Vagina (tissue), 2 donors: ENCODE measurements around the gene TRAPPC10. TPM values are rescaled to one million over a fixed set of nuclear protein-coding genes. Genes with fewer than 3 reads are reported as not detected.

ENCODE experiments used
- DNase-seq, 2 donors: peaks; one replicate each; pipeline ENCODE4 v3.0.0-alpha.2; 2017; ENCODE audit errors: extremely low spot score in 2 of 2
- H3K27ac ChIP-seq: fragments of 200-600 bp; sonication (generic); one replicate; pipeline ENCODE4 v1.5.1; 2019
- H3K27me3 ChIP-seq: fragments of 200-600 bp; sonication (generic); one replicate; pipeline ENCODE4 v1.5.1; 2019
- H3K36me3 ChIP-seq, 2 donors: fragments of 200-600 bp; sonication (generic); one replicate each; pipeline ENCODE4 v1.5.1; 2017 to 2019
- H3K4me1 ChIP-seq: fragments of 200-600 bp; sonication (generic); one replicate; pipeline ENCODE4 v1.5.1; 2019
- H3K4me3 ChIP-seq, 2 donors: fragments of 200-600 bp; sonication (generic); 1 replicate in 1 of 2; 2 replicates in 1 of 2; pipeline ENCODE4 v1.5.1; 2016 to 2019
- H3K9me3 ChIP-seq: fragments of 200-600 bp; sonication (generic); one replicate; pipeline ENCODE4 v1.5.1; 2019
- CTCF ChIP-seq, 3 experiments: fragments of 450-650 bp in 2 of 3; fragments of 200-600 bp in 1 of 3; sonication (generic) in 1 of 3; IDR thresholded peaks; one replicate each; pipeline ENCODE4 v1.5.1; 2017 to 2019; ENCODE audit warnings: antibody characterized with exemption in 3 of 3, mild to moderate bottlenecking in 2 of 3, moderate library complexity in 2 of 3
- POLR2A ChIP-seq, 2 donors: fragments of 450-650 bp; IDR thresholded peaks; one replicate each; pipeline ENCODE4 v1.6.1; 2017; ENCODE audit warnings: antibody characterized with exemption in 2 of 2, mild to moderate bottlenecking in 2 of 2, moderate library complexity in 2 of 2
- POLR2AphosphoS5 ChIP-seq, 2 donors: sonication (generic); formaldehyde crosslinking; IDR thresholded peaks; one replicate each; pipeline ENCODE4 v1.9.0; 2017; ENCODE audit warnings: antibody characterized with exemption in 2 of 2, mild to moderate bottlenecking in 2 of 2, low read depth in 1 of 2; ENCODE audit not compliant: insufficient read depth in 1 of 2
- intact Hi-C: fragments of 100-400 bp; cut with DNase I; formaldehyde crosslinking; loops from one replicate; pipeline ENCODE4 v1.15.1; 2023
- total RNA-seq: library from RNA; depleted of rRNA; stranded (reverse); fragments of >200 nt; gene quantifications from one replicate; pipeline ENCODE4 v1.2.3, GENCODE V29; 2016

Gene TRAPPC10
- total RNA-seq, 1 donor from 2014 or later: 22.6 TPM

DNA sequence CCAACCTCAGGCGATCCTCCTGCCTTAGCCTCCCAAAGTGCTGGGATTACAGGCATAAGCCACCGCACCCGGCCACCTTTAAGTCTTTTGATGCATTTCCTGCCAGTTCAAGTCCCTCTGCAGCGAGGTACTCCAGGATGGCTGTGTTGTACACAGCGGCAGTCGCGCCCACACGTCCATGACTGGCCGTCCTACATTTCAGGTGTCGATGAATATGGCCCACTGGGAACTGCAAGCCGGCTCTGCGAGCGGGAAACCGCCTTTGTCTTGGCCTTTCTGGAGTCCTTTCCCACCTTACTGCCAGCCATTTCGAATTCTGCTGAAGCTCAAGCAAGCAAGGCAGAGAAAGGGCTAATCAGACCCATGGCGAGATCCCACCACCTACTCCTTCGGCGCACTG lies 34.6 kb downstream of the TRAPPC10 start:
- H3K4me1 ChIP-seq: peaks cover 17% of the 10 kb centered on the region
- TF ChIP-seq POLR2A (IDR thresholded peaks at IDR 0.05): no peak
- no peak for TF ChIP-seq POLR2AphosphoS5 (IDR thresholded peaks at IDR 0.05; ENCODE audit: insufficient read depth in 1 of 2, low read depth in 1 of 2)
- no peak for TF ChIP-seq CTCF (IDR thresholded peaks at IDR 0.05)
- no peaks in the 10 kb centered on the region for H3K36me3 ChIP-seq
- intact Hi-C loops: no loop called here
- no peak for DNase-seq
- H3K27me3 ChIP-seq: no peaks in the 10 kb centered on the region
- no peaks in the 10 kb centered on the region for H3K9me3 ChIP-seq
- no peak overlapping the region for H3K27ac ChIP-seq
- H3K4me3 ChIP-seq: no peak overlapping the region

GRCh38 chr21:44047996-44048560 lies 36.0 kb downstream of the TRAPPC10 start:
- H3K4me1 ChIP-seq: peaks cover 28% of the 10 kb centered on the region
- TF ChIP-seq POLR2A (IDR thresholded peaks at IDR 0.05) (no peak), POLR2AphosphoS5 (IDR thresholded peaks at IDR 0.05; ENCODE audit: insufficient read depth in 1 of 2, low read depth in 1 of 2) (no peak), CTCF (IDR thresholded peaks at IDR 0.05) (no peak)
- H3K36me3 ChIP-seq: peaks cover 0 to 12% of the 10 kb centered on the region in 2 donors
- no peaks in the 10 kb centered on the region for H3K9me3 ChIP-seq
- DNase-seq: no peak
- no peak overlapping the region for H3K4me3 ChIP-seq
- intact Hi-C loops: no loop called here
- no peaks in the 10 kb centered on the region for H3K27me3 ChIP-seq
- H3K27ac ChIP-seq: no peak overlapping the region

DNA sequence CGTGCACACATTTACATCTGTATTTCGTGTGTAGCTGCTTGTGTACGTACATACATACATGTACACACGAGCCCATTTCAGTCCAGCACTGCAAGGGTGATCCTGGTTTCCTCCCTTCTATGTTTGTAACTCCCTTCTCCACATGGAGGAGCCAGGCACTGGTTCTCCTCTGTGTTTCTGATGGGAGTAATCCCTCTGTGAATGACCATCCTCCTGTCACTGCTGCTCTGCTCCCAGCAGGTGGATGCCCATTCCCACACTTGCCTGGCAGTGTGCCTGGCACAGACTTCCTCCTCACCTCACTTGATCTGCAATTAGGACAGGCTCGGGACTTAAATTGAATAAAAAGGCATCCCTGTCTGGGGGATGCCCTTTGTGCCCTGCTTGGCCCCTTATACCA lies 37.1 kb downstream of the TRAPPC10 start:
- TF ChIP-seq CTCF (IDR thresholded peaks at IDR 0.05): no peak
- TF ChIP-seq POLR2A (IDR thresholded peaks at IDR 0.05): no peak
- TF ChIP-seq POLR2AphosphoS5 (IDR thresholded peaks at IDR 0.05; ENCODE audit: insufficient read depth in 1 of 2, low read depth in 1 of 2): no peak
- Histone ChIP-seq H3K27ac (no peak overlapping the region), H3K4me1 (peaks cover 28% of the 10 kb centered on the region), H3K36me3 (peaks cover 0 to 12% of the 10 kb centered on the region in 2 donors), H3K9me3 (no peaks in the 10 kb centered on the region), H3K27me3 (no peaks in the 10 kb centered on the region), H3K4me3 (no peak overlapping the region)
- intact Hi-C loops: no loop called here
- no peak for DNase-seq

- intact Hi-C loops: no loop called here
These were observed 37.5 kb downstream of the TRAPPC10 start for GRCh38 chr21:44049606-44050005.

More at GRCh38 chr21:44049606-44050005, 37.5 kb downstream of the TRAPPC10 start:
- no peaks in the 10 kb centered on the region for H3K9me3 ChIP-seq
- H3K36me3 ChIP-seq: peaks cover 0 to 12% of the 10 kb centered on the region in 2 donors
- no peak overlapping the region for H3K4me3 ChIP-seq
- no peak overlapping the region for H3K27ac ChIP-seq
- peaks cover 28% of the 10 kb centered on the region for H3K4me1 ChIP-seq
- TF ChIP-seq POLR2AphosphoS5 (IDR thresholded peaks at IDR 0.05; ENCODE audit: insufficient read depth in 1 of 2, low read depth in 1 of 2): no peak
- no peak for TF ChIP-seq CTCF (IDR thresholded peaks at IDR 0.05)
- TF ChIP-seq POLR2A (IDR thresholded peaks at IDR 0.05): no peak
- no peak for DNase-seq
- no peaks in the 10 kb centered on the region for H3K27me3 ChIP-seq
